DND-41 (cell line): ENCODE results near the gene RDH16.

Experiments
- EZH2 ChIP-seq: IDR thresholded peaks from 3 replicates; pipeline ENCODE4 v1.6.1; 2012; ENCODE audit warnings: borderline replicate concordance, low read depth, mild to moderate bottlenecking, moderate library complexity, low read length, inconsistent platforms; ENCODE audit not compliant: severe bottlenecking
- TF ChIP-seq, protein P1 (sequence below): IDR thresholded peaks from 2 replicates; pipeline ENCODE4 v1.5.1; 2012; ENCODE audit warnings: borderline replicate concordance, low read length, moderate library complexity, mild to moderate bottlenecking; ENCODE audit not compliant: poor library complexity, severe bottlenecking; ENCODE audit errors: extremely low read depth

DNA sequence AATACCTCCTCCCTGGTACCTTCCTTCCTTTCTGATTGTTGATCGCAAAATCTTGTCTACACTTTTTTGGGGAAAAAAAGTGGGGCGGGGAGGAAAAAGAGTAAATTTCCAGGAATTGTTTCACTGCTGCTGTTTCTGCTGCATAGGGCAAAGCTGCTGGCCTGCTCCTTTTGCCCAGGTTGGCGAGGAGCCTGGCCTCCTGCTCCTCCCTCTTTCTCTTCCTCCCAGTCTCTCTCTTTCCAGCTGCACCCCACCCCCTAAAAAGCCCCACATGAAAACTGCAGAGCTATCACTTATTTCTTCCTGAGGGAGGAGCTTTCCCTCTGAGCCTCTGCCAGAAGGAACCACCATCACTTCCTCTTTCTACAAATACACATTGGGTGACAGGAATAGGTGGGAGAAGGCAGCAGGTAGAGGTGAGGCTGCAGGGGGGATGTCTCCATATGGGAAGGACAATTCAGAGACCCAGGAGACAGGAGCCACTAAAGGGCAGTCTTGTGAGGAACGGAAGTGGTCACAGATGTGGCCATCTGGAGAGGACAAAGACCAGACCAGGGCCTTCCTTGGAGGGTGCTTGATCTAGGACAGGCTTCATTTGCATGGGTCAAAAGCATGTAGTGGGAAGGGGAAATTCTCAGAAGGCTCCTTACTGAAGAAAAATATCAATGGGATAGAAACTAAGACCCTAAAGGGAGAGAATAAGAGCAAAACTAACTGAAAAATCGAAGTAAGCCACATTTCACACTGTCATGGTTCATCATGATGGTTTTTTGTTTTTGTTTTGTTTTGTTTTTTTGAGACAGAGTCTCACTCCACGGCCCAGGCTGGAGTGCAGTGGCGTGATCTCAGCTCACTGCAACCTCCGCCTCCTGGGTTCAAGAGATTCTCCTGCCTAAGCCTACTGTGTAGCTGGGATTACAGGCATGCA lies 34.2 kb upstream of the RDH16 start:
- no peak for TF ChIP-seq EZH2
- TF ChIP-seq, protein P1, sequence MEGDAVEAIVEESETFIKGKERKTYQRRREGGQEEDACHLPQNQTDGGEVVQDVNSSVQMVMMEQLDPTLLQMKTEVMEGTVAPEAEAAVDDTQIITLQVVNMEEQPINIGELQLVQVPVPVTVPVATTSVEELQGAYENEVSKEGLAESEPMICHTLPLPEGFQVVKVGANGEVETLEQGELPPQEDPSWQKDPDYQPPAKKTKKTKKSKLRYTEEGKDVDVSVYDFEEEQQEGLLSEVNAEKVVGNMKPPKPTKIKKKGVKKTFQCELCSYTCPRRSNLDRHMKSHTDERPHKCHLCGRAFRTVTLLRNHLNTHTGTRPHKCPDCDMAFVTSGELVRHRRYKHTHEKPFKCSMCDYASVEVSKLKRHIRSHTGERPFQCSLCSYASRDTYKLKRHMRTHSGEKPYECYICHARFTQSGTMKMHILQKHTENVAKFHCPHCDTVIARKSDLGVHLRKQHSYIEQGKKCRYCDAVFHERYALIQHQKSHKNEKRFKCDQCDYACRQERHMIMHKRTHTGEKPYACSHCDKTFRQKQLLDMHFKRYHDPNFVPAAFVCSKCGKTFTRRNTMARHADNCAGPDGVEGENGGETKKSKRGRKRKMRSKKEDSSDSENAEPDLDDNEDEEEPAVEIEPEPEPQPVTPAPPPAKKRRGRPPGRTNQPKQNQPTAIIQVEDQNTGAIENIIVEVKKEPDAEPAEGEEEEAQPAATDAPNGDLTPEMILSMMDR, result no peak
